Fibroblast of the aortic adventitia (primary cell): ENCODE results near the gene ARHGEF37. TPM values are rescaled to one million over a fixed set of nuclear protein-coding genes. Genes with fewer than 3 reads are reported as not detected.

Source experiments
- DNase-seq: peaks from one replicate; pipeline ENCODE4 v3.0.0-alpha.2; 2010; ENCODE audit warnings: low read depth
- H3K4me3 ChIP-seq: 2 replicates; pipeline ENCODE4 v1.5.1; 2011; ENCODE audit warnings: low read depth, mild to moderate bottlenecking, control low read depth, low read length, moderate library complexity
- CTCF ChIP-seq: IDR thresholded peaks from 2 replicates; pipeline ENCODE4 v1.5.1; 2011; ENCODE audit warnings: mild to moderate bottlenecking, low read length, control low read depth, inconsistent platforms; ENCODE audit not compliant: insufficient read depth
- small RNA-seq: library from RNA; depleted of rRNA; stranded (forward); fragments of <200 nt; gene quantifications from one replicate; pipeline ENCODE3, GENCODE V24; 2012
- total RNA-seq: library from RNA; depleted of rRNA; stranded (reverse); fragments of >200 nt; gene quantifications from 2 replicates; pipeline ENCODE4 v1.2.3, GENCODE V29; 2012; ENCODE audit warnings: low replicate concordance

The ARHGEF37 gene
- total RNA-seq, 1 donor: 2.7 TPM

- no peak overlapping the region for H3K4me3 ChIP-seq
- TF ChIP-seq CTCF: no peak
- DNase-seq: no peak
Observed at GRCh38 chr5:149680810-149681221, 99.5 kb downstream of the ARHGEF37 start.

- no peak for TF ChIP-seq CTCF
- no peak for DNase-seq
- H3K4me3 ChIP-seq: no peak overlapping the region
Observed at GRCh38 chr5:149681252-149681651, 100.0 kb downstream of the ARHGEF37 start.

- no peak for TF ChIP-seq CTCF
- no peak overlapping the region for H3K4me3 ChIP-seq
- no peak for DNase-seq
Observed at GRCh38 chr5:149681922-149682321, 100.6 kb downstream of the ARHGEF37 start.

- no peak overlapping the region for H3K4me3 ChIP-seq
- no peak for TF ChIP-seq CTCF
- DNase-seq: no peak
Observed at GRCh38 chr5:149682532-149683075, 101.3 kb downstream of the ARHGEF37 start.

DNA sequence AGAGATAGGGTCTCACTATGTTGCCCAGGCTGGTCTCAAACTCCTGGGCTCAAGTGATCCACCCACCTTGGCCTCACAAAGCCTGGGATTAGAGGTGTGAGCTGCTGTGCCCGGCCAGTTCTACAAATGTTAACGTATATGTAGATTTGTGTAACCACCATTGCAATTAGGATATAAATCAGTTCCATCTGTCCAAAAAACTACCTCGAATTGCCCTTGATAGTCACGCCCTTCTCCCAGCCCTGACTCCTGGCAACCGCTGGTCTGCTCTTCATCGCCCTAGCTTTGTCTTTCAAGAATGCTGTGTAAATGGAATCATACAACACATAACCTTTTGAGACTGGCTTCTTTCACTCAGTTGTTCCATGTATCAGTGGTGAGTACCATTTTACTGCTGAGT is 102.7 kb downstream of the ARHGEF37 start:
- no peak for DNase-seq
- no peak for TF ChIP-seq CTCF
- no peak overlapping the region for H3K4me3 ChIP-seq

DNA sequence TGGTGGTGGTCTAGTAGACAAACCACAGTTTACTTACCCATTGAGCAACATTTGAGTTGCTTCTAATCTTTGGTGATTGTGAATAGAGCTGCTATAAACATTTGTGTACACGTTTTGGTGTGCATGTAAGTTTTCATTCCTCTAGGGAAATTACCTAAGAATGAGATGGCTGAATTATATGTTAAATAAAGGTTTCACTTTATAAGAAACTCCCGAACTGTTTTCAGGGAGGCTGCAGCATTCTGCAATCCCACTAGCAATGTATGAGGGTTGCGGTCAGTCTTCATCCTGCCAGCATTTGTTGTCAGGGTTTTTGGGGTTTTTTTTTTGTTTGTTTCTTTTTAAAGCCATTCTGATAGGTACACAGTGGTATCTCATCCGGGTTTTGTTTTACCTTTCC is 103.1 kb downstream of the ARHGEF37 start:
- H3K4me3 ChIP-seq: no peak overlapping the region
- no peak for TF ChIP-seq CTCF
- DNase-seq: no peak

Small RNA genes lying within 50 kb of the gene (small RNA-seq; reads per million reads assigned to genes)
- gene RNU6-588P: not detected

Other genes with a start within 250 kb of the ARHGEF37 start
- gene GRPEL2, start 236.0 kb upstream of the ARHGEF37 start, total RNA-seq: 24.4 and 37.0 TPM in 2 replicates
- gene PCYOX1L, start 223.5 kb upstream of the ARHGEF37 start, total RNA-seq: 6.3 and 6.4 TPM in 2 replicates
- gene IL17B, start 202.2 kb upstream of the ARHGEF37 start, total RNA-seq: not detected in 2 replicates
- gene CSNK1A1, start 30.1 kb upstream of the ARHGEF37 start, total RNA-seq: 187 and 394 TPM in 2 replicates
- 0.18 and 2.9 TPM in 2 replicates for gene PPARGC1B, start 148.8 kb downstream of the ARHGEF37 start, total RNA-seq